Measurements from ENCODE around the gene KCNAB3.

The KCNAB3 gene

GRCh38 chr17:7873051-7873450 lies 56.6 kb downstream of the KCNAB3 start:
- no peak for DNase-seq
